Measurements from ENCODE around the gene IFNL3.

- TF ChIP-seq CTCF (IDR thresholded peaks at IDR 0.05) (no peak), POLR2A (IDR thresholded peaks at IDR 0.05) (no peak)
These were observed 3.2 kb upstream of the IFNL3 start for GRCh38 chr19:39247701-39248664.
